Loucy (cell line): ENCODE results near the gene MYCN.

Source experiments
- H2AFZ ChIP-seq: fragments of 200-600 bp; sonication (generic); 2 replicates; pipeline ENCODE4 v1.6.0; 2016; ENCODE audit warnings: antibody characterized with exemption, mild to moderate bottlenecking, low read length, moderate library complexity
- H3F3A ChIP-seq: fragments of 200-600 bp; 2 replicates; pipeline ENCODE4 v1.6.0; 2016; ENCODE audit warnings: antibody characterized with exemption, low read depth, mild to moderate bottlenecking
- H3K27me3 ChIP-seq: fragments of 200-600 bp; sonication (generic); 2 replicates; pipeline ENCODE4 v1.6.1; 2014; ENCODE audit warnings: low read length, mild to moderate bottlenecking; ENCODE audit not compliant: insufficient read depth, poor library complexity, severe bottlenecking
- H3K36me3 ChIP-seq: fragments of 200-600 bp; sonication (generic); 2 replicates; pipeline ENCODE4 v1.6.1; 2016; ENCODE audit warnings: low read length; ENCODE audit not compliant: insufficient read depth
- H3K4me1 ChIP-seq: fragments of 200-600 bp; sonication (generic); 2 replicates; pipeline ENCODE4 v1.5.1; 2014; ENCODE audit warnings: low read length, mild to moderate bottlenecking; ENCODE audit not compliant: insufficient read depth, poor library complexity, severe bottlenecking
- H3K4me2 ChIP-seq: fragments of 200-600 bp; sonication (generic); 2 replicates; pipeline ENCODE4 v1.6.0; 2014; ENCODE audit warnings: antibody characterized with exemption, low read length, low read depth, mild to moderate bottlenecking; ENCODE audit not compliant: poor library complexity, severe bottlenecking
- H3K4me3 ChIP-seq: fragments of 200-600 bp; sonication (generic); 2 replicates; pipeline ENCODE4 v1.5.1; 2014; ENCODE audit warnings: low read length, mild to moderate bottlenecking, mixed read lengths; ENCODE audit not compliant: poor library complexity, severe bottlenecking
- H3K79me2 ChIP-seq: fragments of 200-600 bp; sonication (generic); 2 replicates; pipeline ENCODE4 v1.6.1; 2014; ENCODE audit warnings: low read length; ENCODE audit not compliant: insufficient read depth
- H3K9ac ChIP-seq: fragments of 200-600 bp; sonication (generic); 2 replicates; pipeline ENCODE4 v1.6.0; 2014; ENCODE audit warnings: mild to moderate bottlenecking, low read depth, low read length, moderate library complexity; ENCODE audit not compliant: poor library complexity, severe bottlenecking
- H3K9me2 ChIP-seq: fragments of 200-600 bp; sonication (generic); replicated peaks from 2 replicates; pipeline ENCODE4 v1.6.1; 2016; ENCODE audit warnings: low read depth, low read length, mixed read lengths
- H3K9me3 ChIP-seq: fragments of 200-600 bp; sonication (generic); 2 replicates; pipeline ENCODE4 v1.6.1; 2014; ENCODE audit warnings: mild to moderate bottlenecking, antibody characterized with exemption, low read length, low read depth; ENCODE audit not compliant: insufficient read depth
- H4K20me1 ChIP-seq: fragments of 200-600 bp; sonication (generic); 2 replicates; pipeline ENCODE4 v1.6.0; 2014; ENCODE audit warnings: antibody characterized with exemption, low read length, mild to moderate bottlenecking; ENCODE audit not compliant: insufficient read depth, poor library complexity, severe bottlenecking
- EZH2phosphoT487 ChIP-seq: fragments of 200-600 bp; IDR thresholded peaks from 2 replicates; pipeline ENCODE4 v1.6.1; 2018; ENCODE audit warnings: antibody characterized with exemption, mild to moderate bottlenecking, moderate library complexity, borderline replicate concordance
- TF ChIP-seq, protein P1 (sequence below): fragments of 200-600 bp; sonication (generic); conservative IDR thresholded peaks from 2 replicates; pipeline ENCODE4 v1.5.1; 2014; ENCODE audit warnings: mild to moderate bottlenecking, antibody characterized with exemption, low read length

The MYCN gene

DNA sequence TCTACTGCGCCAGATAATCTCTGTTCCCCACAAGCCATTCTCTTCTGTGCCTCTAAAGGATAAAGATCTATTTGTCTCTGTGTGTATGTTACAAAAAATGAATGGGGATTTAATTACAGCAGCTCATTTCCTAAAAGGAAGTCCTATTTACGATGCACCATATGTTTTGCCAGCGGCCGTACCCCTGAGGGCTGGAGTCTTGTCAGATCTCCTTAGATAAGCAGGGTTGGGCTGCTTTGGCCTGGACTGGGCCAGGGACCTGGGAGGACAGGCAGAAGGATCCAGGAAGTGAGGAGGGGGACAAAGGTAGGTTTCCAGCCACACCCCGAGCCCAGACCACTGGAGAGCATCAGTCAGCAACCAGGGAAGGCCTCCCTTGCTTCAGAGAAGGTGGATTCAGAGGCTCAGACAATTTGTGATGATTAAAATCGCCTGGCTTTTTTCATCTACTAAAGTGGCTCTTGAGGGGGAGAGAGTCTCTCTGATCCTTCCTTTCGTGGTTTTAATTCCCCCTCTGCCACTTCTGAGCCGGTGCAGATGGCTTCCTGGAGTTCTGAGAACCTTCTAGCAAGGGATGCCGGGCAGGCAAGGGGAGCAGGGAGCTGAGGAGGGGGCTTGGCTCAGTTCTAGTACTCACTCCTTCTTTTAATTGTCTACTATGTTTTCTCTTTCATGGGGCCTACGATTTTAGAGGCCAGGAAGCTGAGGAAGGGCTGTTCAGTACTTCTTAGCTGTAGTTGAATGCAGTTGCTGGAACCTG lies 42.1 kb downstream of the MYCN start:
- H3F3A ChIP-seq = no peaks in the 10 kb centered on the region
- no peaks in the 10 kb centered on the region for H4K20me1 ChIP-seq
- H3K4me1 ChIP-seq = peaks cover 27% of the 10 kb centered on the region
- H3K36me3 ChIP-seq = no peaks in the 10 kb centered on the region
- H3K9me3 ChIP-seq = no peaks in the 10 kb centered on the region
- peak overlapping the region; percentile 60 for H3K4me2 ChIP-seq
- H3K9ac ChIP-seq = peak overlapping the region; percentile 39
- H3K9me2 ChIP-seq = no peaks in the 10 kb centered on the region
- H3K4me3 ChIP-seq = peak overlapping the region; percentile 52
- no peak for TF ChIP-seq EZH2phosphoT487
- TF ChIP-seq, protein P1, sequence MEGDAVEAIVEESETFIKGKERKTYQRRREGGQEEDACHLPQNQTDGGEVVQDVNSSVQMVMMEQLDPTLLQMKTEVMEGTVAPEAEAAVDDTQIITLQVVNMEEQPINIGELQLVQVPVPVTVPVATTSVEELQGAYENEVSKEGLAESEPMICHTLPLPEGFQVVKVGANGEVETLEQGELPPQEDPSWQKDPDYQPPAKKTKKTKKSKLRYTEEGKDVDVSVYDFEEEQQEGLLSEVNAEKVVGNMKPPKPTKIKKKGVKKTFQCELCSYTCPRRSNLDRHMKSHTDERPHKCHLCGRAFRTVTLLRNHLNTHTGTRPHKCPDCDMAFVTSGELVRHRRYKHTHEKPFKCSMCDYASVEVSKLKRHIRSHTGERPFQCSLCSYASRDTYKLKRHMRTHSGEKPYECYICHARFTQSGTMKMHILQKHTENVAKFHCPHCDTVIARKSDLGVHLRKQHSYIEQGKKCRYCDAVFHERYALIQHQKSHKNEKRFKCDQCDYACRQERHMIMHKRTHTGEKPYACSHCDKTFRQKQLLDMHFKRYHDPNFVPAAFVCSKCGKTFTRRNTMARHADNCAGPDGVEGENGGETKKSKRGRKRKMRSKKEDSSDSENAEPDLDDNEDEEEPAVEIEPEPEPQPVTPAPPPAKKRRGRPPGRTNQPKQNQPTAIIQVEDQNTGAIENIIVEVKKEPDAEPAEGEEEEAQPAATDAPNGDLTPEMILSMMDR = no peak
- H3K27me3 ChIP-seq = no peaks in the 10 kb centered on the region
- H3K79me2 ChIP-seq = no peaks in the 10 kb centered on the region
- H2AFZ ChIP-seq = no peak overlapping the region

DNA sequence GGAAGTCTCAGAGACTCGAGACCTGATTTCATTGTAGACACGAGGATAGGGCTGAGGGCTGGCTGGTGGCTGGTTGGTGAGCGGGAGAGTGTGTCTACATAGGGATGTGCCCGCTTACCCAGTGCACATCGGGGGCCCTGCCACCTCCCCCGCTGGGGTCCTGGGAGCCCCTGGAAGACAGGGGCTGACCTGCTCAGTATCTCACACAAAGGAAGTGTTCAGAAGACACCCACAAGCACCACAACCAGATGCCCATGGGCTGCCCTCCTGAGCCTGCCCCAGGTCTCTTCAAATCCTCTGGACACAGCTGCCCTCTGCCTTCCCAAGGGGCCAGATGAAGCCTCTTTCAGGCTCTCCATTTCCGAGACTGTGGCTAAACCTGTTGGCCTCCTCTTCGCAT lies 43.1 kb downstream of the MYCN start:
- Histone ChIP-seq H3K4me2 (peak overlapping the region; percentile 60), H3K9ac (peak overlapping the region; percentile 39), H3K4me1 (peaks cover 27% of the 10 kb centered on the region), H3K9me3 (no peaks in the 10 kb centered on the region), H3K36me3 (no peaks in the 10 kb centered on the region), H4K20me1 (no peaks in the 10 kb centered on the region), H2AFZ (no peak overlapping the region), H3K79me2 (no peaks in the 10 kb centered on the region), H3K27me3 (no peaks in the 10 kb centered on the region), H3F3A (no peaks in the 10 kb centered on the region), H3K9me2 (no peaks in the 10 kb centered on the region), H3K4me3 (no peak overlapping the region)
- no peak for TF ChIP-seq EZH2phosphoT487
- TF ChIP-seq, protein P1 = no peak

DNA sequence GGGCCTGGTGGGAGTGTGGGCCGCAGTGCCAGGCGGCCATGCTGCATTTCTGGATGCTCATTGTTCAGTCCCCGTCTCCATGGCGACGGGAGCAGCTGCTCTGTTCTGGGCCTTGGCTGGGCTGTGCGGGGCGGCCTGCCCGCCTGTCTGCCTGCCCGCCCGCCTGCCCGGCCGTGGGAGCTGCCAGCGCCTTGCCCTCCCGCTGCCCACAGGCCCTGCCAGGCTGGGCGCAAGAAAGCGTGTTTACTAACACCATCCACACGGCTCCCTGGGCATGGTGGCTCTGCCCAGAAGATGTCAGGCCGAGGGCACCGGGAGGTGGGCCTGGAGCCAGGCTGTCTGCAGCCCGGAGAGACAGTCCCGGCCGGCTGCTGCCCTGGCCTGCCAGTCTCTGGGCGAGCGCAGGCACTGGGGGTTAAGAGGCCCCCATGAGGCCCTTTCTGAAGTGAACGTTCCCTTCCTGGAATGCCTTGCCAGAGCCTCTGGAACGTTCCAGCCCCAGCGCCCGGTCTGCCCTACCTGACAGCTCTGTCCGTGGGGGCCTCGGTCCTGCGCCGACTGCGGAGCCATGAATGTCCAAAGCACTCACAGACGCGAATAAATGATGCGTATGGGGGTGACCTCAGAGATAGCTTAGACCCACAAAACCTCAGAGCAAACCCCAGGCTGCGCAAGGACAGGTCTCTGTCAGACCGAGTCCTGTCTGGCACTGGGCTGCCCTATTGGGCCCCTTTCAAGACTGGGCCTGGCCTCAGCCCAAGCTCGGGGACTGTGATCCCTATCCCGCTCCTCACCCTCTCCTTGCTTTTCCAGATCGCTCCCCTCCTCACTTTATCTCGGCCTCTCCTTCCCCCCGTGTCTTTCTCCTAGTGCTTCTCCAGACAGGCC lies 44.3 kb downstream of the MYCN start:
- Histone ChIP-seq H4K20me1 (no peaks in the 10 kb centered on the region), H3K4me1 (peaks cover 27% of the 10 kb centered on the region)

More for the DNA sequence above, 44.3 kb downstream of the MYCN start:
- no peak overlapping the region for H2AFZ ChIP-seq
- no peaks in the 10 kb centered on the region for H3F3A ChIP-seq
- H3K4me2 ChIP-seq = no peak overlapping the region
- H3K9ac ChIP-seq = no peak overlapping the region
- H3K4me3 ChIP-seq = no peak overlapping the region
- no peaks in the 10 kb centered on the region for H3K9me3 ChIP-seq
- no peaks in the 10 kb centered on the region for H3K36me3 ChIP-seq
- no peak for TF ChIP-seq EZH2phosphoT487
- no peaks in the 10 kb centered on the region for H3K79me2 ChIP-seq
- no peaks in the 10 kb centered on the region for H3K9me2 ChIP-seq
- H3K27me3 ChIP-seq = no peaks in the 10 kb centered on the region
